Activated T-cell treated with anti-CD3 and anti-CD28 coated beads, Interleukin-2, amount 50 U/mL, for 24 hours (primary cell): Measurements from ENCODE around the gene ARL15.
"Not testable (repeated sequence)": the region's sequence is repeated elsewhere in the genome, so short reads cannot be mapped to it uniquely, and the experiment has no call there.

Experiments used
- DNase-seq: peaks from one replicate; pipeline ENCODE4 v3.0.0-alpha.2; 2020
- H3K27ac Mint-ChIP-seq: 2 replicates; pipeline ENCODE4 v1.8.0; 2020; ENCODE audit warnings: mild to moderate bottlenecking, mixed read lengths
- H3K27me3 Mint-ChIP-seq: 2 replicates; pipeline ENCODE4 v1.8.0; 2020; ENCODE audit warnings: mixed read lengths
- H3K36me3 Mint-ChIP-seq: 2 replicates; pipeline ENCODE4 v1.8.0; 2020; ENCODE audit warnings: low read depth, mixed read lengths
- H3K4me1 Mint-ChIP-seq: 2 replicates; pipeline ENCODE4 v1.8.0; 2020; ENCODE audit warnings: low read depth, mixed read lengths
- H3K4me3 Mint-ChIP-seq: 2 replicates; pipeline ENCODE4 v1.8.0; 2020; ENCODE audit warnings: mild to moderate bottlenecking, moderate library complexity, mixed read lengths
- H3K9me3 Mint-ChIP-seq: 2 replicates; pipeline ENCODE4 v1.8.0; 2020; ENCODE audit warnings: mixed read lengths

ARL15 gene

GRCh38 chr5:54004697-54005096, 305.7 kb downstream of the ARL15 start:
- H3K27me3 Mint-ChIP-seq: no peaks in the 10 kb centered on the region
- H3K27ac Mint-ChIP-seq: no peak overlapping the region
- H3K36me3 Mint-ChIP-seq: peaks cover 2% of the 10 kb centered on the region
- no peaks in the 10 kb centered on the region for H3K9me3 Mint-ChIP-seq
- no peak overlapping the region for H3K4me3 Mint-ChIP-seq
- DNase-seq: no peak
- no peaks in the 10 kb centered on the region for H3K4me1 Mint-ChIP-seq

- Mint-ChIP-seq H3K4me1 (no peaks in the 10 kb centered on the region), H3K4me3 (no peak overlapping the region), H3K27ac (no peak overlapping the region), H3K9me3 (no peaks in the 10 kb centered on the region), H3K27me3 (no peaks in the 10 kb centered on the region), H3K36me3 (peaks cover 6% of the 10 kb centered on the region)
- DNase-seq: no peak
These were observed 307.6 kb downstream of the ARL15 start for GRCh38 chr5:54002779-54003178.

GRCh38 chr5:54001976-54002775, 308.2 kb downstream of the ARL15 start:
- peaks cover 6% of the 10 kb centered on the region for H3K36me3 Mint-ChIP-seq
- H3K4me3 Mint-ChIP-seq: no peak overlapping the region
- no peak for DNase-seq
- H3K27ac Mint-ChIP-seq: no peak overlapping the region
- no peaks in the 10 kb centered on the region for H3K4me1 Mint-ChIP-seq
- no peaks in the 10 kb centered on the region for H3K27me3 Mint-ChIP-seq
- no peaks in the 10 kb centered on the region for H3K9me3 Mint-ChIP-seq

GRCh38 chr5:54000011-54000410, 310.4 kb downstream of the ARL15 start:
- Mint-ChIP-seq H3K4me1 (no peaks in the 10 kb centered on the region), H3K27ac (no peak overlapping the region), H3K9me3 (no peaks in the 10 kb centered on the region), H3K4me3 (no peak overlapping the region), H3K27me3 (no peaks in the 10 kb centered on the region), H3K36me3 (peaks cover 6% of the 10 kb centered on the region)
- DNase-seq: no peak

- no peak for DNase-seq
- Mint-ChIP-seq H3K27me3 (no peaks in the 10 kb centered on the region), H3K4me1 (peaks cover 6% of the 10 kb centered on the region), H3K36me3 (peaks cover 3% of the 10 kb centered on the region), H3K9me3 (no peaks in the 10 kb centered on the region), H3K4me3 (no peak overlapping the region), H3K27ac (no peak overlapping the region)
These were observed 312.4 kb downstream of the ARL15 start for GRCh38 chr5:53997736-53998627.

- Mint-ChIP-seq H3K36me3 (peaks cover 3% of the 10 kb centered on the region), H3K4me1 (peaks cover 6% of the 10 kb centered on the region), H3K27ac (no peak overlapping the region), H3K9me3 (no peaks in the 10 kb centered on the region), H3K4me3 (no peak overlapping the region), H3K27me3 (no peaks in the 10 kb centered on the region)
- no peak for DNase-seq
These were observed 314.4 kb downstream of the ARL15 start for GRCh38 chr5:53996008-53996407.

GRCh38 chr5:53994148-53994547, 316.2 kb downstream of the ARL15 start:
- no peak for DNase-seq
- Mint-ChIP-seq H3K27me3 (no peaks in the 10 kb centered on the region), H3K4me1 (peaks cover 6% of the 10 kb centered on the region), H3K9me3 (no peaks in the 10 kb centered on the region), H3K36me3 (peaks cover 7% of the 10 kb centered on the region), H3K4me3 (no peak overlapping the region), H3K27ac (no peak overlapping the region)

GRCh38 chr5:53991942-53992341, 318.4 kb downstream of the ARL15 start:
- H3K4me1 Mint-ChIP-seq: peaks cover 6% of the 10 kb centered on the region
- H3K4me3 Mint-ChIP-seq: no peak overlapping the region
- H3K27ac Mint-ChIP-seq: no peak overlapping the region
- peaks cover 10% of the 10 kb centered on the region for H3K36me3 Mint-ChIP-seq
- no peaks in the 10 kb centered on the region for H3K9me3 Mint-ChIP-seq
- no peaks in the 10 kb centered on the region for H3K27me3 Mint-ChIP-seq
- DNase-seq: no peak

GRCh38 chr5:53987101-53987500, 323.3 kb downstream of the ARL15 start:
- no peak overlapping the region for H3K4me3 Mint-ChIP-seq

GRCh38 chr5:53985796-53986195, 324.6 kb downstream of the ARL15 start:
- H3K27me3 Mint-ChIP-seq: no peaks in the 10 kb centered on the region
- H3K4me1 Mint-ChIP-seq: no peaks in the 10 kb centered on the region
- no peak for DNase-seq
- peaks cover 33% of the 10 kb centered on the region for H3K36me3 Mint-ChIP-seq
- no peak overlapping the region for H3K4me3 Mint-ChIP-seq
- no peak overlapping the region for H3K27ac Mint-ChIP-seq
- H3K9me3 Mint-ChIP-seq: peaks cover 10% of the 10 kb centered on the region

More at GRCh38 chr5:53987101-53987500, 323.3 kb downstream of the ARL15 start:
- no peaks in the 10 kb centered on the region for H3K27me3 Mint-ChIP-seq
- peaks cover 30% of the 10 kb centered on the region for H3K36me3 Mint-ChIP-seq
- H3K4me1 Mint-ChIP-seq: no peaks in the 10 kb centered on the region
- no peak overlapping the region for H3K27ac Mint-ChIP-seq
- H3K9me3 Mint-ChIP-seq: peaks cover 10% of the 10 kb centered on the region
- no peak for DNase-seq

- Mint-ChIP-seq H3K27me3 (no peaks in the 10 kb centered on the region), H3K27ac (no peak overlapping the region), H3K36me3 (peaks cover 38% of the 10 kb centered on the region), H3K4me1 (no peaks in the 10 kb centered on the region), H3K9me3 (peaks cover 15% of the 10 kb centered on the region), H3K4me3 (no peak overlapping the region)
- DNase-seq: no peak
These were observed 325.4 kb downstream of the ARL15 start for GRCh38 chr5:53984971-53985370.

GRCh38 chr5:53983568-53984460, 326.6 kb downstream of the ARL15 start:
- H3K36me3 Mint-ChIP-seq: peaks cover 34% of the 10 kb centered on the region
- H3K9me3 Mint-ChIP-seq: peaks cover 16% of the 10 kb centered on the region
- no peak overlapping the region for H3K4me3 Mint-ChIP-seq
- H3K27me3 Mint-ChIP-seq: no peaks in the 10 kb centered on the region
- H3K27ac Mint-ChIP-seq: no peak overlapping the region
- H3K4me1 Mint-ChIP-seq: no peaks in the 10 kb centered on the region
- no peak for DNase-seq

GRCh38 chr5:53982319-53982718, 328.1 kb downstream of the ARL15 start:
- not testable (repeated sequence) for H3K27ac Mint-ChIP-seq, H3K27me3 Mint-ChIP-seq, H3K4me1 Mint-ChIP-seq, DNase-seq, H3K4me3 Mint-ChIP-seq
- Mint-ChIP-seq H3K36me3 (peaks cover 32% of the 10 kb centered on the region), H3K9me3 (peaks cover 16% of the 10 kb centered on the region)

- no peaks in the 10 kb centered on the region for H3K27me3 Mint-ChIP-seq
- DNase-seq: no peak
- H3K36me3 Mint-ChIP-seq: peaks cover 24% of the 10 kb centered on the region
- peaks cover 16% of the 10 kb centered on the region for H3K9me3 Mint-ChIP-seq
- no peaks in the 10 kb centered on the region for H3K4me1 Mint-ChIP-seq
- no peak overlapping the region for H3K27ac Mint-ChIP-seq
- no peak overlapping the region for H3K4me3 Mint-ChIP-seq
These were observed 330.3 kb downstream of the ARL15 start for GRCh38 chr5:53980061-53980460.
